SK-N-DZ (cell line): Measurements from ENCODE around the gene SURF1. TPM values are rescaled to one million over a fixed set of nuclear protein-coding genes. Genes with fewer than 3 reads are reported as not detected.
"Not testable (repeated sequence)": the region's sequence is repeated elsewhere in the genome, so short reads cannot be mapped to it uniquely, and the experiment has no call there.

Source experiments
- DNase-seq: peaks from one replicate; pipeline ENCODE4 v3.0.0-alpha.2; 2015; ENCODE audit warnings: low spot score
- polyA plus RNA-seq, 2 experiments: library from polyadenylated mRNA; depleted of rRNA; stranded (reverse); fragments of >200 nt; gene quantifications; 2 replicates each; pipeline ENCODE4 v1.2.3, GENCODE V29; 2014

Gene SURF1
- 14.1 and 21.0 TPM in 2 replicates for polyA plus RNA-seq (2014; cell fraction: cytosol; rRNA removed)
- polyA plus RNA-seq (2014; cell fraction: nucleus; rRNA removed): 32.0 and 33.8 TPM in 2 replicates

- peak; percentile 73 for DNase-seq
Measured at GRCh38 chr9:133356391-133357091, at the start of gene SURF1, which contains the start of gene SURF2. SURF1 (minus strand) TSS chr9:133356487; CDS start chr9:133356453, 34 bp downstream. SURF2 (plus strand) TSS chr9:133356550; CDS start chr9:133356593, 43 bp downstream.

GRCh38 chr9:133405508-133406438 lies 49.5 kb upstream of the SURF1 start:
- DNase-seq: no peak

- no peak for DNase-seq
Measured at GRCh38 chr9:133404454-133405002, 48.2 kb upstream of the SURF1 start.

- DNase-seq: no peak
Measured at GRCh38 chr9:133403766-133404453, 47.6 kb upstream of the SURF1 start.

GRCh38 chr9:133402689-133403088 lies 46.4 kb upstream of the SURF1 start:
- DNase-seq: no peak

GRCh38 chr9:133401588-133401987 lies 45.3 kb upstream of the SURF1 start:
- DNase-seq: no peak

GRCh38 chr9:133400292-133400691 lies 44.0 kb upstream of the SURF1 start:
- no peak for DNase-seq

- no peak for DNase-seq
Measured at GRCh38 chr9:133397895-133398294, 41.6 kb upstream of the SURF1 start.

- DNase-seq: no peak
Measured at GRCh38 chr9:133397370-133397769, 41.1 kb upstream of the SURF1 start.

GRCh38 chr9:133396952-133397351 lies 40.7 kb upstream of the SURF1 start:
- DNase-seq: peak; percentile 66

GRCh38 chr9:133394687-133395271 lies 38.5 kb upstream of the SURF1 start:
- DNase-seq: no peak

GRCh38 chr9:133393399-133393798 lies 37.1 kb upstream of the SURF1 start:
- no peak for DNase-seq

- not testable (repeated sequence) for DNase-seq
Measured at GRCh38 chr9:133392308-133392707, 36.0 kb upstream of the SURF1 start.

GRCh38 chr9:133391449-133391848 lies 35.2 kb upstream of the SURF1 start:
- not testable (repeated sequence) for DNase-seq

- DNase-seq: no peak
Measured at GRCh38 chr9:133390713-133391112, 34.4 kb upstream of the SURF1 start.

GRCh38 chr9:133389562-133389961 lies 33.3 kb upstream of the SURF1 start:
- DNase-seq: no peak

GRCh38 chr9:133389025-133389557 lies 32.8 kb upstream of the SURF1 start:
- DNase-seq: no peak

- DNase-seq: no peak
Measured at GRCh38 chr9:133387680-133388079, 31.4 kb upstream of the SURF1 start.

- DNase-seq: no peak
Measured at GRCh38 chr9:133386338-133386737, 30.1 kb upstream of the SURF1 start.

GRCh38 chr9:133385452-133385851 lies 29.2 kb upstream of the SURF1 start:
- no peak for DNase-seq
